ENCODE data around the gene UBE2K. TPM values are rescaled to one million over a fixed set of nuclear protein-coding genes. Genes with fewer than 3 reads are reported as not detected.
"Not testable (repeated sequence)": the region's sequence is repeated elsewhere in the genome, so short reads cannot be mapped to it uniquely, and the experiment has no call there.

The UBE2K gene
- total RNA-seq, 2 donors from 2014 or later, result 70.8 to 78.8 TPM

GRCh38 chr4:39756159-39756558, 58.2 kb downstream of the UBE2K start:
- Mint-ChIP-seq H3K36me3 (peaks cover 0 to 4% of the 10 kb centered on the region in 2 donors), H3K9me3 (no peaks in the 10 kb centered on the region), H3K27ac (no peak overlapping the region)
- DNase-seq (ENCODE audit: low spot score in 2 of 2) (no peak), ATAC-seq (no peak)

GRCh38 chr4:39758176-39758575, 60.2 kb downstream of the UBE2K start:
- Mint-ChIP-seq H3K36me3 (peaks cover 0 to 4% of the 10 kb centered on the region in 2 donors), H3K9me3 (no peaks in the 10 kb centered on the region), H3K27ac (no peak overlapping the region)
- no peak for ATAC-seq
- DNase-seq (ENCODE audit: low spot score in 2 of 2), result no peak

- Mint-ChIP-seq H3K36me3 (peaks cover 3 to 6% of the 10 kb centered on the region in 2 donors), H3K27ac (no peak overlapping the region), H3K9me3 (no peaks in the 10 kb centered on the region)
- ATAC-seq (no peak), DNase-seq (ENCODE audit: low spot score in 2 of 2) (no peak)
These were observed 61.6 kb downstream of the UBE2K start for GRCh38 chr4:39759569-39759968.

- no peak for ATAC-seq
- DNase-seq (ENCODE audit: low spot score in 2 of 2), result no peak
- peaks cover 4 to 8% of the 10 kb centered on the region in 2 donors for H3K36me3 Mint-ChIP-seq
- peak overlapping the region in 1 of 2 donors; percentile 30 for H3K27ac Mint-ChIP-seq
- H3K9me3 Mint-ChIP-seq, result no peaks in the 10 kb centered on the region
These were observed 63.2 kb downstream of the UBE2K start for GRCh38 chr4:39761005-39761667.

GRCh38 chr4:39763714-39764572, 66.0 kb downstream of the UBE2K start:
- Mint-ChIP-seq H3K36me3 (peaks cover 4 to 15% of the 10 kb centered on the region in 2 donors), H3K9me3 (no peaks in the 10 kb centered on the region), H3K27ac (no peak overlapping the region)
- DNase-seq (ENCODE audit: low spot score in 2 of 2) (no peak), ATAC-seq (no peak)

- no peak for ATAC-seq
- peak in 1 of 2 donors; percentile 50 for DNase-seq (ENCODE audit: low spot score in 2 of 2)
- Mint-ChIP-seq H3K9me3 (no peaks in the 10 kb centered on the region), H3K36me3 (peaks cover 0 to 17% of the 10 kb centered on the region in 2 donors), H3K27ac (no peak overlapping the region)
These were observed 72.1 kb downstream of the UBE2K start for GRCh38 chr4:39770005-39770404.

- ATAC-seq, result peak in 1 of 2 donors; percentile 32
- peak in 1 of 2 donors; percentile 49 for DNase-seq (ENCODE audit: low spot score in 2 of 2)
- H3K9me3 Mint-ChIP-seq, result no peaks in the 10 kb centered on the region
- peaks cover 0 to 17% of the 10 kb centered on the region in 2 donors for H3K36me3 Mint-ChIP-seq
- H3K27ac Mint-ChIP-seq, result no peak overlapping the region
These were observed 72.5 kb downstream of the UBE2K start for GRCh38 chr4:39770471-39770870.

GRCh38 chr4:39770969-39771724, 73.2 kb downstream of the UBE2K start:
- ATAC-seq (no peak), DNase-seq (ENCODE audit: low spot score in 2 of 2) (peak in 1 of 2 donors; percentile 47)
- no peak overlapping the region for H3K27ac Mint-ChIP-seq
- H3K9me3 Mint-ChIP-seq, result no peaks in the 10 kb centered on the region
- H3K36me3 Mint-ChIP-seq, result peaks cover 4 to 16% of the 10 kb centered on the region in 2 donors

GRCh38 chr4:39781988-39782387, 84.1 kb downstream of the UBE2K start:
- H3K9me3 Mint-ChIP-seq, result not testable (repeated sequence)

GRCh38 chr4:39785083-39785482, 87.1 kb downstream of the UBE2K start:
- no peak for DNase-seq (ENCODE audit: low spot score in 2 of 2)
- no peaks in the 10 kb centered on the region for H3K36me3 Mint-ChIP-seq
- H3K27ac Mint-ChIP-seq, result no peak overlapping the region
- ATAC-seq, result no peak
- no peaks in the 10 kb centered on the region for H3K9me3 Mint-ChIP-seq

More at GRCh38 chr4:39781988-39782387, 84.1 kb downstream of the UBE2K start:
- not testable (repeated sequence) for H3K27ac Mint-ChIP-seq; DNase-seq (ENCODE audit: low spot score in 2 of 2); ATAC-seq; H3K36me3 Mint-ChIP-seq

- no peaks in the 10 kb centered on the region for H3K9me3 Mint-ChIP-seq
- no peak for ATAC-seq
- H3K27ac Mint-ChIP-seq, result peak overlapping the region; percentile 6 to 32
- no peaks in the 10 kb centered on the region for H3K36me3 Mint-ChIP-seq
- no peak for DNase-seq (ENCODE audit: low spot score in 2 of 2)
These were observed 88.9 kb downstream of the UBE2K start for GRCh38 chr4:39786838-39787237.

GRCh38 chr4:39792128-39792527, 94.2 kb downstream of the UBE2K start:
- DNase-seq (ENCODE audit: low spot score in 2 of 2) (no peak), ATAC-seq (no peak)
- H3K27ac Mint-ChIP-seq, result no peak overlapping the region
- H3K9me3 Mint-ChIP-seq, result no peaks in the 10 kb centered on the region
- no peaks in the 10 kb centered on the region for H3K36me3 Mint-ChIP-seq

GRCh38 chr4:39792529-39792928, 94.6 kb downstream of the UBE2K start:
- Mint-ChIP-seq H3K27ac (no peak overlapping the region), H3K9me3 (no peaks in the 10 kb centered on the region), H3K36me3 (no peaks in the 10 kb centered on the region)
- no peak for ATAC-seq
- DNase-seq (ENCODE audit: low spot score in 2 of 2), result no peak

GRCh38 chr4:39792976-39793375, 95.0 kb downstream of the UBE2K start:
- peak in 1 of 2 donors; percentile 11 for DNase-seq (ENCODE audit: low spot score in 2 of 2)
- H3K9me3 Mint-ChIP-seq, ATAC-seq, H3K27ac Mint-ChIP-seq, H3K36me3 Mint-ChIP-seq: not testable (repeated sequence)

- Mint-ChIP-seq H3K27ac (no peak overlapping the region), H3K36me3 (no peaks in the 10 kb centered on the region), H3K9me3 (no peaks in the 10 kb centered on the region)
- DNase-seq (ENCODE audit: low spot score in 2 of 2) (no peak), ATAC-seq (no peak)
These were observed 104.1 kb downstream of the UBE2K start for GRCh38 chr4:39802005-39802404.

- H3K27ac Mint-ChIP-seq, result no peak overlapping the region
- H3K36me3 Mint-ChIP-seq, result peaks cover 0 to 10% of the 10 kb centered on the region in 2 donors
- peaks cover 5 to 12% of the 10 kb centered on the region in 2 donors for H3K9me3 Mint-ChIP-seq
- ATAC-seq, result no peak
- no peak for DNase-seq (ENCODE audit: low spot score in 2 of 2)
These were observed 110.4 kb downstream of the UBE2K start for GRCh38 chr4:39808231-39808749.

All from activated naive CD4-positive, alpha-beta T cell treated with anti-CD3 and anti-CD28 coated beads, Interleukin-2, amount 50 U/mL, for 72 hours (primary cell).